Right lobe of liver (tissue), 4 donors: ENCODE measurements around the gene CPPED1.

Source experiments
- POLR2A ChIP-seq: fragments of 450-650 bp; IDR thresholded peaks from one replicate; pipeline ENCODE4 v1.6.1; 2017; ENCODE audit warnings: antibody characterized with exemption, mild to moderate bottlenecking
- TF ChIP-seq, protein P1 (sequence below), 4 donors: fragments of 200-600 bp in 3 of 4; fragments of 450-650 bp in 1 of 4; IDR thresholded peaks; one replicate each; pipeline versions ENCODE4 v1.5.1 to v1.8.0; 2016 to 2022; ENCODE audit warnings: antibody characterized with exemption in 4 of 4, mild to moderate bottlenecking in 2 of 4
- donor health status: DM: no; HTN: no; CAD: no.
- donor health status: DM: no; HTN: no; CAD: no.
- donor health status: DM: no; HTN: yes; CAD: no.

DNA sequence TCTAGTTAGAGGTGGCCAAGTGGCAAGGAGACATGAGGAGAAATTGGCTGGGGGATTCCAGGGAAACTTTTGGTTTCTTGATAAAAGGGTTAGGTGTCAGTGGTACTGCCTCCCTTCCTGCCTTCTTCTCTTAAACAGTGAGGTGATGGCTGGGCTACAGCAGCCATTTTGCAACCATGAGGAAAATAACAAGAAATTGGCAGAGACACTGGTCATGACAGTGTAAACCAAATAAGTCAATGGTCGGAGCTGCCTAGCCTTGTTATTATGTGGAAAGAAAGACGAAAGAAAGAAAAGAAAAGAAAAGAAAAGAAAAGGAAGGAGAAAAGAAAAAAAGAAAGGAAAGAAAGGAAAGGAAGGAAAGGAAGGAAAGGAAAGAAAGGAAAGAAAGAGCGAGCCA is 63.9 kb downstream of the CPPED1 start:
- TF ChIP-seq POLR2A = no peak
- TF ChIP-seq, protein P1, sequence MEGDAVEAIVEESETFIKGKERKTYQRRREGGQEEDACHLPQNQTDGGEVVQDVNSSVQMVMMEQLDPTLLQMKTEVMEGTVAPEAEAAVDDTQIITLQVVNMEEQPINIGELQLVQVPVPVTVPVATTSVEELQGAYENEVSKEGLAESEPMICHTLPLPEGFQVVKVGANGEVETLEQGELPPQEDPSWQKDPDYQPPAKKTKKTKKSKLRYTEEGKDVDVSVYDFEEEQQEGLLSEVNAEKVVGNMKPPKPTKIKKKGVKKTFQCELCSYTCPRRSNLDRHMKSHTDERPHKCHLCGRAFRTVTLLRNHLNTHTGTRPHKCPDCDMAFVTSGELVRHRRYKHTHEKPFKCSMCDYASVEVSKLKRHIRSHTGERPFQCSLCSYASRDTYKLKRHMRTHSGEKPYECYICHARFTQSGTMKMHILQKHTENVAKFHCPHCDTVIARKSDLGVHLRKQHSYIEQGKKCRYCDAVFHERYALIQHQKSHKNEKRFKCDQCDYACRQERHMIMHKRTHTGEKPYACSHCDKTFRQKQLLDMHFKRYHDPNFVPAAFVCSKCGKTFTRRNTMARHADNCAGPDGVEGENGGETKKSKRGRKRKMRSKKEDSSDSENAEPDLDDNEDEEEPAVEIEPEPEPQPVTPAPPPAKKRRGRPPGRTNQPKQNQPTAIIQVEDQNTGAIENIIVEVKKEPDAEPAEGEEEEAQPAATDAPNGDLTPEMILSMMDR (IDR thresholded peaks at IDR 0.05) = no peak
